K562 (cell line): ENCODE measurements around the gene RINL. TPM values are rescaled to one million over a fixed set of nuclear protein-coding genes. Genes with fewer than 3 reads are reported as not detected.
A peak's percentile ranks its signal among the peaks of the same experiment; 100 is the strongest.

ENCODE experiments used
- ATAC-seq: fragments of 200-7000 bp; cut with Tn5 transposase; 3 replicates; pipeline ENCODE4 v1.9.1; 2020; ENCODE audit warnings: moderate library complexity
- BruUV-seq: library from RNA; stranded (reverse); fragments of 400-500 nt; replicated peaks from 2 replicates; lab custom pipeline; 2021; lab: Mats Ljungman, UMichigan
- CTCF ChIA-PET: fragments of 300-600 bp; formaldehyde crosslinking; extraction: SDS; loops from one replicate; lab custom pipeline; 2021; ENCODE audit warnings: low intra/inter-chr PET ratio; lab: Yijun Ruan, JAX
- POLR2A ChIA-PET: fragments of 300-600, 350-650 bp; sonication (Branson Sonifier 250); formaldehyde crosslinking; extraction: SDS; loops from one replicate; lab custom pipeline; 2021; ENCODE audit warnings: antibody characterized with exemption, inconsistent platforms; lab: Yijun Ruan, JAX
- DNase-seq, 4 experiments: peaks; one replicate each; pipeline versions ENCODE4 v3.0.0 to v3.0.0-alpha.2; 2011 to 2018; ENCODE audit warnings: low spot score in 3 of 4, mixed read lengths in 3 of 4; ENCODE audit errors: extremely low read depth in 1 of 4
- FAIRE-seq: peaks from 2 replicates; lab custom pipeline; 2011; peaks lifted over from hg19 to GRCh38; lab: Jason Lieb, UNC
- H2AFZ ChIP-seq: 2 replicates; pipeline ENCODE4 v1.6.0; 2011; ENCODE audit warnings: low read depth, low read length, control low read depth, inconsistent platforms
- H3K27ac ChIP-seq: fragments of 200-600 bp; 3 replicates; pipeline ENCODE4 v1.8.0; 2011; ENCODE audit warnings: low read depth, mild to moderate bottlenecking, control low read depth, inconsistent platforms, low read length, moderate library complexity, mixed read lengths; ENCODE audit errors: extremely low read depth
- H3K27me3 ChIP-seq, 2 experiments: fragments of 300-600 bp in 1 of 2; 2 replicates in 1 of 2; 3 replicates in 1 of 2; pipeline versions ENCODE4 v1.6.0 to v1.8.0; 2011; ENCODE audit warnings: inconsistent platforms in 2 of 2, low read length in 2 of 2, mild to moderate bottlenecking in 1 of 2, mixed read lengths in 1 of 2, moderate library complexity in 1 of 2; ENCODE audit not compliant: control insufficient read depth in 2 of 2, insufficient read depth in 2 of 2
- H3K36me3 ChIP-seq: fragments of 300-600 bp; 3 replicates; pipeline ENCODE4 v1.8.0; 2011; ENCODE audit warnings: mild to moderate bottlenecking, low read length, inconsistent platforms; ENCODE audit not compliant: control insufficient read depth, insufficient read depth
- H3K4me1 ChIP-seq, 2 experiments: fragments of 200-600 bp in 1 of 2; replicated peaks in 1 of 2; 2 replicates in 1 of 2; 3 replicates in 1 of 2; pipeline versions ENCODE4 v1.5.1 to v1.8.0; 2011; ENCODE audit warnings: inconsistent platforms in 2 of 2, low read length in 2 of 2, mild to moderate bottlenecking in 1 of 2, mixed read lengths in 1 of 2, moderate library complexity in 1 of 2; ENCODE audit not compliant: control insufficient read depth in 2 of 2, insufficient read depth in 2 of 2
- H3K4me2 ChIP-seq: 2 replicates; pipeline ENCODE4 v1.6.1; 2011; ENCODE audit warnings: low read length, control low read depth, inconsistent platforms, mixed read lengths; ENCODE audit not compliant: insufficient read depth
- H3K4me3 ChIP-seq: fragments of 200-600 bp; sonication (generic), shearing (Covaris generic); 2 replicates; pipeline ENCODE4 v1.5.1; 2016; ENCODE audit warnings: control low read depth, inconsistent platforms
- H3K79me2 ChIP-seq: fragments of 200-600 bp; 3 replicates; pipeline ENCODE4 v1.8.0; 2011; ENCODE audit warnings: low read length, inconsistent platforms; ENCODE audit not compliant: control insufficient read depth, insufficient read depth
- H3K9ac ChIP-seq, 2 experiments: 2 replicates each; pipeline versions ENCODE4 v1.6.0 to v1.6.1; 2011; ENCODE audit warnings: low read depth in 2 of 2, low read length in 2 of 2, control low read depth in 1 of 2, inconsistent platforms in 1 of 2, mild to moderate bottlenecking in 1 of 2, mixed read lengths in 1 of 2; ENCODE audit not compliant: insufficient read depth in 1 of 2
- H3K9me1 ChIP-seq: one replicate; pipeline ENCODE4 v1.6.0; 2011; ENCODE audit warnings: inconsistent platforms, mild to moderate bottlenecking, low read length, moderate library complexity; ENCODE audit not compliant: control insufficient read depth, insufficient read depth
- H3K9me3 ChIP-seq: replicated peaks from 2 replicates; pipeline ENCODE4 v1.5.1; 2011; ENCODE audit warnings: low read depth, low read length, inconsistent platforms; ENCODE audit not compliant: control insufficient read depth, insufficient read depth
- H4K20me1 ChIP-seq: replicated peaks from 2 replicates; pipeline ENCODE4 v1.6.1; 2011; ENCODE audit warnings: low read length, inconsistent platforms, mixed read lengths; ENCODE audit not compliant: control insufficient read depth, insufficient read depth
- ATF7 ChIP-seq: fragments of 450-650 bp; IDR thresholded peaks from 2 replicates; pipeline ENCODE4 v1.7.1; 2014; ENCODE audit warnings: mild to moderate bottlenecking, moderate library complexity
- CAMTA2 ChIP-seq: fragments of 250-450 bp; sonication (Bioruptor Pico); conservative IDR thresholded peaks from 2 replicates; pipeline ENCODE4 v1.5.1; 2022
- E2F4 ChIP-seq: sonication (generic); formaldehyde crosslinking; IDR thresholded peaks from 2 replicates; pipeline ENCODE4 v1.8.0; 2022; ENCODE audit warnings: mild to moderate bottlenecking, low read depth, missing genetic modification reagents
- EP300 ChIP-seq: IDR thresholded peaks from 2 replicates; pipeline ENCODE4 v1.6.1; 2012; ENCODE audit warnings: low read length, improper control_type of control experiment
- MBD2 ChIP-seq: sonication (generic); IDR thresholded peaks from 2 replicates; pipeline ENCODE4 v1.6.1; 2016; ENCODE audit warnings: low read depth, borderline replicate concordance
- MNT ChIP-seq, 2 experiments: fragments of 450-650 bp; conservative IDR thresholded peaks; 2 replicates each; pipeline ENCODE4 v1.6.1; 2017; ENCODE audit warnings: mild to moderate bottlenecking in 2 of 2, moderate library complexity in 2 of 2
- MTA3 ChIP-seq: fragments of 450-650 bp; formaldehyde crosslinking; IDR thresholded peaks from 2 replicates; pipeline ENCODE4 v1.6.1; 2017; ENCODE audit warnings: mild to moderate bottlenecking, borderline replicate concordance
- NR2C2 ChIP-seq, 2 experiments: fragments of 200-800 bp in 1 of 2; sonication (Bioruptor generic) in 1 of 2; sonication (generic) in 1 of 2; formaldehyde crosslinking in 1 of 2; IDR thresholded peaks; 2 replicates each; pipeline versions ENCODE4 v1.6.1 to v1.8.0; 2016 to 2022; ENCODE audit warnings: mild to moderate bottlenecking in 1 of 2, missing compliant biosample characterization in 1 of 2, missing genetic modification characterization in 1 of 2, missing genetic modification reagents in 1 of 2
- POLR2AphosphoS2 ChIP-seq: IDR thresholded peaks from 2 replicates; pipeline ENCODE4 v1.6.1; 2012; ENCODE audit warnings: low read length, improper control_type of control experiment
- POLR2B ChIP-seq: fragments of 450-650 bp; IDR thresholded peaks from 2 replicates; pipeline ENCODE4 v1.6.1; 2018; ENCODE audit warnings: low read depth; ENCODE audit not compliant: partially characterized antibody
- RAD21 ChIP-seq, 2 experiments: fragments of 250-450 bp in 1 of 2; fragments of 450-650 bp in 1 of 2; sonication (Bioruptor Pico) in 1 of 2; formaldehyde crosslinking in 1 of 2; IDR thresholded peaks in 1 of 2; conservative IDR thresholded peaks in 1 of 2; 2 replicates each; pipeline versions ENCODE4 v1.4.0 to v1.8.0; 2020 to 2022; ENCODE audit warnings: mild to moderate bottlenecking in 2 of 2, moderate library complexity in 1 of 2
- SETDB1 ChIP-seq: IDR thresholded peaks from one replicate; pipeline ENCODE4 v1.6.1; 2012; ENCODE audit warnings: low read length, control low read depth, inconsistent platforms
- TBP ChIP-seq: optimal IDR thresholded peaks from 2 replicates; pipeline ENCODE3; 2011; ENCODE audit warnings: low read depth, low read length, improper control_type of control experiment
- ZBED1 ChIP-seq: IDR thresholded peaks from 2 replicates; pipeline ENCODE4 v1.6.1; 2014
- ZNF165 ChIP-seq: fragments of 250-450 bp; sonication (Bioruptor Pico); IDR thresholded peaks from 2 replicates; pipeline ENCODE4 v1.4.0; 2020; ENCODE audit warnings: borderline replicate concordance
- ZNF280A ChIP-seq: fragments of 450-650 bp; IDR thresholded peaks from 2 replicates; pipeline ENCODE4 v1.6.1; 2018; ENCODE audit warnings: mild to moderate bottlenecking, low read depth; ENCODE audit not compliant: partially characterized antibody
- ZNF3 ChIP-seq: fragments of 250-450 bp; sonication (Bioruptor Pico); IDR thresholded peaks from 2 replicates; pipeline ENCODE4 v1.5.0; 2021; ENCODE audit warnings: mild to moderate bottlenecking, moderate library complexity
- ZNF324 ChIP-seq: fragments of 250-450 bp; sonication (Bioruptor Pico); IDR thresholded peaks from 2 replicates; pipeline ENCODE4 v1.4.0; 2020; ENCODE audit warnings: mild to moderate bottlenecking
- WGBS: fragments of 100-300 bp; shearing (Covaris generic); methylation state at CpG from one replicate; pipeline ENCODE4 v1.1.6; 2016; ENCODE audit warnings: low coverage, mixed read lengths; ENCODE audit not compliant: insufficient coverage; ENCODE audit errors: missing lambda C conversion rate; 5-methylcytosine and 5-hydroxymethylcytosine counted together
- in situ Hi-C: fragments of 300-500 bp; cut with MboI; formaldehyde crosslinking; loops from 4 replicates; pipeline ENCODE4 v1.15.0; 2018; ENCODE audit warnings: inconsistent platforms, mixed read lengths
- intact Hi-C: fragments of 100-400 bp; cut with micrococcal nuclease; formaldehyde crosslinking; loops from 2 replicates; pipeline ENCODE4 v1.14.2; 2022
- polyA plus RNA-seq, 8 experiments: library from polyadenylated mRNA; depleted of rRNA in 4 of 8; stranded (reverse) in 5 of 8; unstranded in 3 of 8; fragments of >200 nt; fragmentation: Nextera tagmentation in 2 of 8; fragmentation: Illumina TruSeq in 1 of 8; extraction: Ambion mirVana in 2 of 8; extraction: Trizol in 1 of 8; gene quantifications; 2 replicates each; pipeline versions ENCODE4 v1.2.1 to v1.2.3, GENCODE V29; 2011 to 2014; ENCODE audit warnings: inconsistent platforms in 1 of 8, missing spikeins in 1 of 8
- total RNA-seq, 7 experiments: library from RNA; depleted of rRNA in 6 of 7; stranded (reverse); fragments of >200 nt in 6 of 7; fragmentation: Illumina TruSeq in 2 of 7; extraction: Trizol in 2 of 7; gene quantifications; 2 replicates each; pipeline versions ENCODE4 v1.2.1 to v1.2.3, GENCODE V29; 2011 to 2021; ENCODE audit warnings: low replicate concordance in 1 of 7

RINL gene
- total and polyA plus RNA-seq, 9 of the 15 experiments (the other 6 are each of a cell fraction or from before 2014, with no cell fraction given) = 0.82 to 10.9 (median 4.9) TPM

- no peak for ATAC-seq
- Histone ChIP-seq H3K4me3 (peak overlapping the region; percentile 85), H3K4me2 (peak overlapping the region; percentile 92), H3K9me3 (no peaks in the 10 kb centered on the region), H4K20me1 (no peaks in the 10 kb centered on the region), H3K36me3 (peaks cover 12% of the 10 kb centered on the region; the same call in 1 of the 3 replicates), H3K4me1 (peaks cover 11 to 23% of the 10 kb centered on the region in 2 experiments), H3K79me2 (peaks cover 30% of the 10 kb centered on the region), H2AFZ (peak overlapping the region; percentile 87), H3K9me1 (no peaks in the 10 kb centered on the region), H3K27ac (peak overlapping the region; percentile 82), H3K9ac (peak overlapping the region; percentile 85 to 93), H3K27me3 (no peaks in the 10 kb centered on the region)
- under 1% methylated on average over 8 of the region's 8 CpGs for WGBS
- CTCF ChIA-PET = interaction anchor here (0.6 kb wide), 1 partner anchor 170 kb away, joined by 3 read pairs; no protein-coding TSS in a partner anchor
- FAIRE-seq = no peak
- BruUV-seq = TSS peak; percentile 79
- intact Hi-C loops (no loop called here), in situ Hi-C loops (no loop called here)
- no peak for DNase-seq
- POLR2A ChIA-PET = interaction anchor here (0.6 to 1.5 kb wide), 12 partner anchors 8 to 356 kb away, joined by 3 to 8 read pairs (median 4); no protein-coding TSS in a partner anchor
- TF ChIP-seq POLR2AphosphoS2 = no peak
- peak; percentile 45 for TF ChIP-seq POLR2B
- no peak for TF ChIP-seq CAMTA2 (CRISPR knock-in tag)
- peak in 1 of 2 experiments; percentile 39; a peak in 2 of 4 replicates for TF ChIP-seq MNT (conservative IDR thresholded peaks at IDR 0.05)
- TF ChIP-seq NR2C2 (CRISPR knock-in tag; IDR thresholded peaks at IDR 0.05) = no peak
- peak; percentile 94 for TF ChIP-seq NR2C2 (tag; IDR thresholded peaks at IDR 0.05)
- no peak for TF ChIP-seq ZBED1
- no peak for TF ChIP-seq ZNF280A
- no peak for TF ChIP-seq ZNF3
- TF ChIP-seq EP300 = no peak
- TF ChIP-seq E2F4 (CRISPR knock-in tag) = no peak
- TF ChIP-seq ATF7 = no peak
- TF ChIP-seq MBD2 = no peak
- TF ChIP-seq MTA3 = no peak
- peak; percentile 6 for TF ChIP-seq TBP
- 0 out of 4 replicates have a peak, but pooled peaks of 1 of the 2 experiments have one; percentile 9 for TF ChIP-seq RAD21 (CRISPR knock-in tag; conservative IDR thresholded peaks at IDR 0.05 in 1 of 2, IDR thresholded peaks at IDR 0.05 in 1 of 2)
- TF ChIP-seq ZNF165 = no peak
- no peak for TF ChIP-seq ZNF324
- no peak for TF ChIP-seq SETDB1
Observed at GRCh38 chr19:38900202-38900629, 22.1 kb upstream of the RINL start.
